NCI-H1092 treated with DMSO at 0.1 percent for 48 hours (cell line): ENCODE results near the gene HTT.

Source experiments
- DNase-seq: peaks from one replicate; lab custom pipeline; 2025; lab: John Stamatoyannopoulos, UW

The HTT gene

DNA sequence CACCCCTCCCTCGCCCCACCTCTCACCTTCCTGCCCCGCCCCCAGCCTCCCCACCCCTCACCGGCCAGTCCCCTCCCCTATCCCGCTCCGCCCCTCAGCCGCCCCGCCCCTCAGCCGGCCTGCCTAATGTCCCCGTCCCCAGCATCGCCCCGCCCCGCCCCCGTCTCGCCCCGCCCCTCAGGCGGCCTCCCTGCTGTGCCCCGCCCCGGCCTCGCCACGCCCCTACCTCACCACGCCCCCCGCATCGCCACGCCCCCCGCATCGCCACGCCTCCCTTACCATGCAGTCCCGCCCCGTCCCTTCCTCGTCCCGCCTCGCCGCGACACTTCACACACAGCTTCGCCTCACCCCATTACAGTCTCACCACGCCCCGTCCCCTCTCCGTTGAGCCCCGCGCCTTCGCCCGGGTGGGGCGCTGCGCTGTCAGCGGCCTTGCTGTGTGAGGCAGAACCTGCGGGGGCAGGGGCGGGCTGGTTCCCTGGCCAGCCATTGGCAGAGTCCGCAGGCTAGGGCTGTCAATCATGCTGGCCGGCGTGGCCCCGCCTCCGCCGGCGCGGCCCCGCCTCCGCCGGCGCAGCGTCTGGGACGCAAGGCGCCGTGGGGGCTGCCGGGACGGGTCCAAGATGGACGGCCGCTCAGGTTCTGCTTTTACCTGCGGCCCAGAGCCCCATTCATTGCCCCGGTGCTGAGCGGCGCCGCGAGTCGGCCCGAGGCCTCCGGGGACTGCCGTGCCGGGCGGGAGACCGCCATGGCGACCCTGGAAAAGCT lies at the start of gene HTT, which contains the start of gene HTT-AS:
HTT (plus strand) TSS at position 604 of the 768 bp plus-strand sequence; CDS start at position 749, 145 bp downstream.
HTT-AS (minus strand) TSS at position 461 of the 768 bp plus-strand sequence.
- DNase-seq = peak; percentile 91

DNA sequence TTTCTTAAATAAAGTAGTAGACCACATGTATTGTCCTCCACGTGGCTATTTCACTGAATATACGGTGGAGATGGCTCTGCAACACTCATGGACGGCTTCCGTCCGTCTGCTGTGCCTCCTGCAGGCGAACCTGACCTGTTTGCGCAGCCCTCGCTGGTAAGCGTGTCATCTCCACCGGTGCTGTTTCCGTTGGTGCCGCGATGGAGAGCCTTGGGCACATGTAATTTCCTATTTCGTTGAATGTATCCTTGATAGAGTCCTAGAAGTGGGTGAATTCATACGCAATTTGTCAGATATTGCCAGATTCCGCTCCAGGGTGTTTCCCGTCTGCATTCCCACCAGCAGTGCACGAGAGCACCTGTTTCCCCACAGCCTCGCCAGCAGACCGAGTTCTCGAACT lies 48.6 kb upstream of the HTT start:
- no peak for DNase-seq

DNA sequence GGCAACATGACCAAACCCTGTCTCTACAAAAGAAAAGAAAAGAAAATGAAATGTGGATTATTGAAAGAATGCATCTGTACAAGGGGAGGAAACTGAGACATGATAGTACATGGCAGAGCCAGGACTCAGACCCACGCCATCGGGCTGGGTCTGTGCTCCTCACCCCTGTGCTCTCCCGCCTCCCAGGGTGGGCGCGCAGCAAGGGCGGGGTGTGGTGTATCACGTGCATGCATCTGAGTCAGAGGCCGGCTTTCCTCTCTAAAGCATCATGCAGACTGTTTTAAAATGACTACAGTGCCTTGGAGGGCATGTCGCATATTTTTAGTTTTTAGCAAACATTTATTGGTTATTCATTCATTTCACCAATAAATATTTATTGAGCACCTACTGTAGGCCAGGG lies 47.9 kb upstream of the HTT start:
- no peak for DNase-seq

DNA sequence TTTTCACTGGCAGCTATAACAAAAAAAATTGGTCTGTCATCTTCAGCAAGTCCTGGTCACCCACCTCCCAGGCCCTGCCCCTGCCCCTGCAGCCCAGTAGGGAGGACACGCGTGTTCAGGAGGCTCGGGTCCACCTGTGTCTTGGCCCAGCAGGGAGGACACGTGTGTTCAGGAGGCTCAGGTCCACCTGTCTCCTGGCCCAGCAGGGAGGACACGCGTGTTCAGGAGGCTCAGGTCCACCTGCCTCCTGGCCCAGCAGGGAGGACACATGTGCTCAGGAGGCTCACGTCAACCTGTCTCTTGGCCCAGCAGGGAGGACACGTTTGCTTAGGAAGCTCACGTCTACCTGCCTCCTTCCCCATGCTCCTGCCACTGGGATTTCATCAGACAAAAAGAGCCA lies 45.0 kb upstream of the HTT start:
- DNase-seq = no peak

DNA sequence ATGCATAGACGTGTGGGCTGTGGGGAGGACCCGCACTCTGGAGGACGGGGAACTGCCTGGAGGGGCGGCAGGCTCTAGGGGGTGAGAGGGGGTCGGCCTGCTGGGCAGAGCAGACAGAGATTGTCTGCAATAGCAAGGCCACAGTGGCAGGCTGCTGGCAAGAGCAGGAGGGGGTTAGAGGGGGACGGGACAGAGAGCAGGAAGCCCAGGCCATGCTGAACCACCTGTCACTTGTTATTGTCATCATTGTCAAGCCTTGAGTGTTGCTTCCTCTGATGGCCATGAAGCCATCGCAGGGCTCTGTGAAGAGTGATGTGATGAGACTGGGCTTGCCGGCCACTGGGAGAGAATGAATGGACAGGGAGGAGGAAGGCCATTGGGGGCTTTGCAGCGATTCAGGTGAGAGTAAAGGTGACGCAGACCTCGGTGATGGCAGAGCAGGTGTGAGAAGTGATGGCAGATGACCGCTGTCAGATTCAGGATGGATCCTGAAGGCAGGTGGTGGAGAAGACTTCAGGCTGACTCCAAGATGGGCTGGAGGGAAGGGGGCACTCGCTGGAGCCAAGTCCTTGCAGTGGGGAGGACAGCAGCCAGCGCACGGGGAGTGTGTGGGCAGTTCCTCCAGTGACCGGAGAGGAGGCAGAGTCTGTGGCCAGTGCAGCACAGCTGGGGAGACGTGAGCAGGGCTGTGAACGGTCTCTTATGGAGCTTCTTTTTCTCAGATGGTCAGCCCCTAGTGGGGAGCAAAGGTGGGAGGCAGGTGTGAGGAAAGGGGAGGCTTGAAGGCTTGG lies 43.7 kb upstream of the HTT start:
- no peak for DNase-seq

DNA sequence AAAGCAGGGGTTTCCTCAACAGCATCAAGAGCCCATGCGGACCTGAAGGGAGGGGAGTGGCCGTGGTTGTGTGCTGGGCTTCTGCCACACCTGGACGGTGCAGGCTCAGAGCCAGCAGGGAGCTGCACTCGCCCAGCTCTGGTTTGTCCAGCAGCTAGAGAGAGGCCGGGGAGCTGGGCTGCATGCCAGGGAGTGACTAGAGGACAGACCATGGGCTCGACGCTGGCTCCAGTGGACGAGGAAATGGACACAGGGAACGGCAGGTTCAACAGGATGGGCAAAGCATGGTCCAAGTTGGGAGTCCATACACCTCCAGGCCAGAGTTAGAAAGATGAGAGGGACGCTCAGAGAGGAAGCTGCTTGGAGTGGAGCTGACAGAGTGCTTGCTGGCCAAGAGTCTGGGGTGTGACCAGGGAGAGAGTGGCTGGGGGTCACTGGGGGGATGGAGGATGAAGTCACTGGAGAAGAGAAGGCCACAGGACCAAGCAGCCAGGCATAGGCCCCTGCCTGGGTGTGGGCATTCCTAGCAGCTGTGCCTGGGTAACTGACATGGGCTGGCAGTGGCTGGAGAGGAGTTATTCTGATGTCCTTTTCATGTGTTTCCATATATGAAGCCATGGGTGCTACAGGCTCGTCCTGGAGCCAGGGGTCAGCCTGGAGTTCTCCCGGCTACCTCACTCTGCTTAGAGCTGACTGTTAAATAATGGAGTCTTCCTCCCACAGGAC lies 43.0 kb upstream of the HTT start:
- no peak for DNase-seq

DNA sequence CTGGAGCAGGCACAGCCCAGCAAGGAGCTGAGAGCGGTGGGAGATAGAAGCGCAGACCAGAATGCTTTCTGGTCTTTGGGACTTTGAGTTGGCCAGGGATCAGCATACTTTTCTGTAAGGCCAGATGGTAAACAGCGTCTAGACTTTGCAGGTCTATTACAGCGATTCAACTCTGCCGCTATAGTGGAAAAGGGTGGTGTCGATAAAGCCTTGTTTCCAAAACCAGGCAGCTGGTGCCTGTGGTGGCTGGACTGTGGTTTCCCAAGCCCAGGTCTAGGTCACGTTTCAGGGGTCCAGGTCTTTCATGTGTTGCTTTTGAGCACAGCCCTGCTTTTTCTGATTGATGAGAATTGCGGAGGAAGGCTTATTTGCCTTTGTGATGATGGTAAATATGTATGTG lies 40.2 kb upstream of the HTT start:
- no peak for DNase-seq

DNA sequence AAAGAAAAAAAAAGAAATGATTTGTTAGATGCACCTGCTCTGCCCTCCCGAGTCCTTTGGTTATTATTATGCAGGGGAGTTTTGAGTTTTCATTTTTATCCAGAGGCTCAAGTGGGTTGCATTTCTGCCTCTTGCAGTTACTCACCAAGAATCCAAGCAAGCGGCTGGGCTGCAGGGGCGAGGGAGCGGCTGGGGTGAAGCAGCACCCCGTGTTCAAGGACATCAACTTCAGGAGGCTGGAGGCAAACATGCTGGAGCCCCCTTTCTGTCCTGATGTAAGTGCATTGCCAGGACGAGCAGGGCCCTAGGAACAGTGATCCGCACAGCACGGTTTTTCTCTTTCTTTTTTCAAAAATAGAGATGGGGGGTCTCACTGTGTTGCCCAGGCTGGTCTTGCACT lies 39.2 kb upstream of the HTT start:
- no peak for DNase-seq

DNA sequence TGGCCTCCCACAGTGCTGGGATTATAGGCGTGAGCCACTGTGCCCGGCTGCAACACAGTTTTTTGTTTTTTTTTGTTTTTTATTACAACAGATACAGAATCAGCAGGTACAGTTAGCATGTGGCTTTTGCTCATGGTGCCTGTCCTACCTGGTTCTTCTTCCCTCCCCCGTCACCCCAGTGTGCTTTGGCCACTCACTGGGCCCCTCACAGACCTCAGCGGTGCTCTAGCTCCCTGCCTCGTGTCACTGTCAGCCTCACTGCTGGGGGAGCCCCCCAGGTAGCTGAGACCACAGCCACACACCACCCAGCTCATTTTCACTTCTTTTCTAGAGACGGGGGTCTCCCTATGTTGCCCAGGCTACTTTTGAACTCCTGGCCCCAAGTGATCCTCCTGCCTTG lies 38.8 kb upstream of the HTT start:
- DNase-seq = no peak

DNA sequence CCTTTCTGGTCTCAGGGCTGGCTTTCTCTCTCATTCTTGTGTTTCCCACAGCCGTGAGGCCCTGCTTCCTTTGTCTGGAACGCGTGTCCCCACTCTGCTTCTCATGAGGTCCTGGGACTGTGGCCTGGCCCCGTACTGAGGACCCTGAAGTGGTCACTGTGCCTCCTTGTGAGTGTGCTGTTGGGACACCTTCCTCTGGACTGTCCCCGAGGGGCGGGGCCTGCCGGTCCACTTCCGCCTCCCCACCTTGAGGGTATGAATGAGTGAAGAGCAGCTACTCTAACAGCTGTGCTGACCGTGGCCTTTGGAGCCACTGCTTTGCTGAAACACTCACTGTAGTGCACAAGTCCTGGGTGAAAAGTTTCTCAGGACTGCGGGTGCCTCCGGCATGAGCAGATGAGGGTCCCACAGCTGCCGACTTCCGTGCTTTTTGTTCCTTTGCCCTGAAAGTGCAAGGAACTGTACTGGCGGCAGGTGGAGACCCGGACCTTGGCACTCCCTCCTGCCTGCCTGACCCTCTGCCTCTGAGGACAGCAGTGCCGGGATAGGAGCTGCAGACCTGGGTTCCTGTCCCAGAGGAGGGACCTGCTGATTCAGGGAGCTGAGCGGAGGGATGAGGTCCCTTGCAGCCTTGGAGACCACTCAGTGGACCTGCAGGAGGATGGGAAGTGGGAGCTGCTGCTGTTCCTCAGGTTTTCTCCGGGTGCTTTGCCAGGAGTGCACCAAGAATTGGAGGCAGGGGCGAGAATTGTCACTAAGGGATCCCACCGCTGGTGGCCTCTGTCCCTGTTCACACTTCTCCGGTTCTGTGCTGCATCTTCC lies 38.1 kb upstream of the HTT start:
- DNase-seq = no peak

DNA sequence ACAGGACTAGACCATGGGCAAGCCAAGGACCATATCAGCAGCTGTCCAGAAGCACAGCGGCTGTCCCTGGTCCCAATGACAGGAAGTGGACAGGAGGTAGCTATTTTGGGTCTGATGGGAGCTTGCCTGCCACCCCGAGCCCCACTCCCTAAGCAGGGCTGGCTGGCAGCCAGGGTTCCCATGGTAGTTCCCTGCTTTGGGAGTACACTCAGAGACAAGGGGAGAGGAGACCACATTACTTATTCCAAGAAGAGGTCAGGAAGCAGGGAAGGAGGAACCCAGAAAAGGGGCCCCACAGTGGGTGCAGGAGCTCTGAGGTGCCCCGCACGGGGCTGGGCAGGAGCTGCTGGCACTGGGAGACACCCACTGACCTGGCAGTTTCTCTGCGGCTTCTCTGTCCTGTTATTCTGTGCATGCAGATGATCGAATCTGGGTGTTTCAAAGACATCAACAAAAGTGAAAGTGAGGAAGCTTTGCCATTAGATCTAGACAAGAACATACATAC lies 36.5 kb upstream of the HTT start:
- no peak for DNase-seq

DNA sequence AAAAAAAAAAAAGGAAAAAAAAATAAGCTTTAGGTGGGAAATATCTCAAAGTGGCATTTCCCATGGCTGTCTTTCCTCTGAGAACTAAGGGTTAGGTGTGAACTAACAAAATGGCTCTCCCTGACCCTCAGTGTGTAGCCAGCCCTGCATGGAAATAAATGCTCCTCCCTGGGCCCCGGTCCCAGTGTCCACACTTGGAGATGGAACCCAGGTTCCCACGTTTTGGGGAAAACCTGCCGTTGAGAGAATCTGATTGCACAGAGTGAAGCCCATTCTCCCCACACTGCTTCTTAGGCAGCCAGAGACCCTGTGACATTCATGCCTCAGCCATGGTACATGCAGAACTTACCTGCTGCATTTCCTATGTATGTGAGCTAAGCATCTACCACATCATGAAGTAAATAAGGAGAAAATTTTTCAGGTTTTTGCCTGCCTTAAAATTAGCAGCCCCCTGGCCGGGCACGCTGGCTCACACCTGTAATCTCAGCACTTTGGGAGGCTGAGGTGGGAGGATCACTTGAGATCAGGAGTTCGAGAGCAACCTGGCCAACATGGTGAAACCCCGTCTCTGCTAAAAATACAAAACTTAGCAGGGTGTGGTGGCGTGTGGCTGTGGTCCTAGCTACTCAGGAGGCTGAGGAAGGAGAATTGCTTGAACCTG lies 34.6 kb upstream of the HTT start:
- DNase-seq = no peak

DNA sequence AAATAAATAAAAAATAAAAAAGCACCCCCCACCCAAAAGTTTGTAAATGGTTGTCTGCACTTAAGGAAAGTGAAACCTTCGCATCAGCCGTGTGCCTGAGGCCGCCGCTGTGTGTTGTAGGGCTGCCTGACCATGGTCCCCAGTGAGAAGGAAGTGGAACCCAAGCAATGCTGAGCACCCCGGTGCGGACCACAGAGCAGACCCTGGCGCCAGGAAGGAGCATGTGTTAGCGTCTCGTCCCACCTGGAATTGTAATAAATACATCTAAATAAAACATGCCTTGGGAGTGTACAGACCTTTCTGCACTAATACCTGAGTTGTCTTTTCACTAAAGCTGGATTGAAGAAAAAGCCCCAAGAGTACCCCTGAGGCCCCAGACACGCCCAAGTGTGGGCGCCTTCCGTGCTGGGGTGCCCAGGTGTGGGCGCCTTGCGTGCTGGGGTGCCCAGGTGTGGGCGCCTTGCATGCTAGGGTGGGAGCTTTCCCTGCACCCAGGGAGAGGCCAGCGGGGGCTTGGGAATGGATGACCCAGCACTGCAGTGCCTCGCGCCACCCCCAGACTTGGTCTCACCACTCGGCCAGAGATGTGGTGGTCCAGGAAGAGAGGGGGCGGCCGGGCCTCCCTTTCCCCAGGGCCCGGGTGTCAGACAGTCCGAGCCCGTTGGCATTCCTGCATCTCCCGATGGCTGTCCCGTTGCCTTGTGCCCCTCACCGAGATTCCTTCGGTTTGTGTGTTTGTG lies 33.9 kb upstream of the HTT start:
- DNase-seq = no peak

DNA sequence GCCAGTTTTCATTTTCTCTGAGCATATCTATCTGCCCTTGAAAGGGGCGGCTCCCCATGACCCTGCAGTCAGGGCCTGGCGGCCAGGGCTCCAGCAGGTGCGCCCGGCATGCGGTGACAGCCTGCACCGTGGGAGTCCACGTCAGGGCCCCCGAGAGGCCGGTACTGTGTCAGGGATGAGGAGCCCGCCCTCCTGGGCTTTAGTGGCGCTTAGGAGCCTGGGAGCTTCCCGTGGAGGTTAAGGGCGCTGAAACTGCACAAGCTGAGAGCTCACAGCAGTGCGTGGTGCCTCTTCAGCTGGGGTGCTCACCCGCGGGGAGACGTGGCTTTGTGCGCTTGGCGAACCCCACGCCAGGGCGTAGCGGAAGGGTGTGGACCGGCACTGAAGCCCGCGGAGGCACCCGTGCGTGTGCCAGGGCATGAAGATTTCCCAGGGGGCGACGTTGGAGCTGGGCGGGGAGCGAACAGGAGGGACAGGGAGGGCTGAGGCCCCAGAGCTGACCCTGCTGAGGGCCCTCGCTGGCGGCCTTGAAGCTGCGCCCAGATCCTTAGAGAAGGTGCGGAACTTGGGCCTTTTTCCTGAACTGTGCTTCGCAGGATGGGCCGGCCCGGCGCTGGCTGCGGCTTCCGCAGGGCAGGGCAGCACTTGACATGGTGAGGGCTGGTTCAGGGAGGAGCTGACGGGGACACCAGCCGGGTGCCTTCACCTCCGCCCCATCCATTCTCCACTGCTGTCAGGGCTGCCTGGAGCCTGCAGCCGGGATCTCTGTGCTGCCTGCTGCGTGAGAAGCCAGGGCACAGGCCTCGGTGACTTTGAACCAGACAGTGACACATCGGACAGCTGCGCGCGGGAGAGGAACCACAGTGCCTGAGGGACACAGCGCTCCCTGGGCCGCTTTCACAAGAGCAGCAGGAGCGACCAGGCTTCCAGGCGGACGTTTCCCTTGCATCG lies 33.0 kb upstream of the HTT start:
- DNase-seq = peak; percentile 39

DNA sequence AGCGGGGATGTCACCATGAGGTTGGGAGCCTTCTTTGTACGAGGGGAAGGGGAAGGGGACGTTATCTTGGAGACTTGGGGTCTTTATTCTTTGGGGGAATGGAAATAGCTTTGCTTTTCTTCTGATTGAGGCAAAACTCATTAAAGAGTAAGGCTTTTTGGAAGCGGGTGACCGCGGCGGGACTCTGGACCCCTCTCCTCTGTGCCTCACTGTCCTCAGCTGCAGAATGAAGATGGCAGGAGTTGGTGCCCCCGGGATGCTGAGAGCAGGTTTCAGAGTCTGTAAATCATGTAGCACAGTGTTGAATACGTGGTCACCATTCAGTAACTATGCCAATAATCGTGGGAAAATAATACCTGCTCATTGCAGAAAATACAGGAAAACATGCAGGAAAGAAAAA lies 32.3 kb upstream of the HTT start:
- no peak for DNase-seq

DNA sequence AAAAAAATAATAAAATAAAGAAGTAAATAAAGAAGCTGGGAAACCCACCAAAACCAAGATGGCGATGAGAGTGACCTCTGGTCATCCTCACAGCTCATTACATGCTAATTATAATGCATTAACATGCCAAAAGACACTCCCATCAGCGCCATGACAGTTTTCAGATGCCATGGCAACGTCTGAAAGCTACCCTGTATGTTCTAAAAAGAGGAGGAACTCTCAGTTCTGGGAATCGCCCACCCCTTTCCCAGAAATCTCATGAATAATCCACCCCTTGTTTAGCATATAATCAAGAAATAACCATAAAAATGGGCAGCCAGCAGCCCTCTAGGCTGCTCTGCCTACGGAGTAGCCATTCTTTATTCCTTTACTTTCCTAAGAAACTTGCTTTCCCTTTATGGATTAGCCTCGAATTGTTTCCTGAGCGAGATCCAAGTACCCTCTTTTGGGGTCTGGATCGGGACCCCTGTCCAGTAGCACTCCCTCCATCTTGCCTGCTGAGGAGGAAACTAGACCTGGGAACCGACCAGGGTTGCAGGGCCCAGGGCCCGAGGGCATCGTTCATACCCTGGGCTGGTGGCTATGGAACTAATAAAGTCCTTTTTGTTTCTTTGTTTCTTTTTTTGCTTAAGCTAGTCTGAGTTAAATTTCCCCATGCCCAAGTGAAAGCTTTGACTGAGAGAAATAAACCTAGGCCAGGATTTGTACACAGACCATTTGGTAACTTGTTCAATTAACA lies 31.0 kb upstream of the HTT start:
- DNase-seq = no peak

DNA sequence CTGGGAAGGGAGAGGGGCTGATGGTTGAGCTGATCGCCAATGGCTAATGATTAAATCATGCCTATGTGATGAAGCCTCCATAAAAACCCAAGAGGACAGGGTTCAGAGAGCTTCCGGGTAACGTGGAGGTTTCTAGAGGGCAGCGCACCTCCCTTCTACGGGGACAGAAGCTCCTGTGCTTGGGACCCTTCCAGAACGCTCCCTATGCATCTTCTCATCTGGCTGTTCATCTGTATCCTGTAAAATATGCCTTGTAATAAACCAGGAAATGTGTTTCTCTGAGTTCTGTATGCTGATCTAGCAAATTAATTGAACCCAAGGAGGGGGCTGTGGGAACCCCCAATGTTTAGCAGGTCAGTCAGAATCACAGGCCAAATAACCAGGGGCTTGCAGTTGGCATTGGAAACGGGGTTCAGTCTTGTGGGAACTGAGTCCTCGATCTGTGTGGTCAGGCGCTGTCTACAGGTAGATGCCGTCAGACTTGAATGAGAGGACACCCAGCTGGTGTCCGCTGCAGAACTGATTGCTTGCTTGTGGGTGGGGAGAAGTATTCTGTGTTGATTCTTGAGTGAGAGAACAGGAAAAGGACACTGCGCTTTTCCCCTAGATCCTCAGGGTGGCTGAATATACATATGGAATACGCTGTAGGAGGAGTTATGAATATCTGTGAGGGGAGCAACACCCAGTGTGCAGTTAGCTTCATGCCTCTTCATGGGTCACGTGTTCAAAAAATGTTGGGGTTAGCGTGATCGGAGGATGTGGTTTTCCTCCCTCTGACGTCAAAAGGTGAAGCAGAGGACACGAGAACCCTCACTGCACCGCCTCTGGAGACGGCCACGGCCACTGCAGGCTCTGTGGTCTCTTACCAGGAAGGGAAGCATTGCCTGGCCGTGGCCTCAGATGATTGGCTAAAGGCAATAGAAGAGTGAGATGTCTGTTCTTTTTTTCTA lies 29.3 kb upstream of the HTT start:
- DNase-seq = no peak
